ENCODE results near the gene MAP6.

Gene MAP6

DNA sequence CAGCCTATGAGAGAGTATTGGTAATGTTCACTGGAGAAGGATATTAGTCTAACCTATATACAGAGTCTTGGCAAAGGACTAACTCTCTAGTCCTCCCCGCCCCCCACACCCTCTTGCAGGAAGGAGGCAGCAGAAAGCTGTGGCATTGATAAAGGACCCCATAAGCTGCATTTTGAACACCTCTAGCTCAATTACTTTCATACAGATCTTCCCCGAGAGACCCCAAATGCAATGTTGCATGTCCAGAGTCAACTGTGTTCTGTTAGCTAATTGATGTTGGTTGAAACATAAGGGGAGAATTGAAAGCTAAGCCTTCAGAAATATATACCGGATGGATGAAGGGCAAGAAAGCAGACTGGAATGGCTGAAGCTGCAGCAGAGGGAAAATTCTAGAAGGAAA, 2.8 kb downstream of the MAP6 start:
- DNase-seq = no peak

DNA sequence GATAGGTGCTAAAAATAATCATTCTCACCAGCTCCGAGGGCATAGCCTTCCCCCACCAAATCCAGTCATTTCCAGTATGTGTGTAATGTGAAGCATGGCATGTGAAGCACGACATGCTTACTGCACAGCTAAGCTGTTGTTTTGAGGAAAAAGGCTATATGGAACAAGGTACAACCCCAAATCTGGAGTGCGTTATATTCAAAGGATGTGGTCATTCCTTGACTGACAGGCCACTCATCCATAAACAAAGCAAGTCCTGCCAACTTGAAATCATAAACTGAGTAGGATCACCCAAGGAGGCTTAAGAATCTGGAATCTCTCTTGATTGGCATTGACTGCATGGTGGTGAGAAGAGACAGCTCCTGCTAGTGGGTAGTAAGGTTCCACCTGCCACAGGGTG, 3.7 kb downstream of the MAP6 start:
- DNase-seq = no peak

DNA sequence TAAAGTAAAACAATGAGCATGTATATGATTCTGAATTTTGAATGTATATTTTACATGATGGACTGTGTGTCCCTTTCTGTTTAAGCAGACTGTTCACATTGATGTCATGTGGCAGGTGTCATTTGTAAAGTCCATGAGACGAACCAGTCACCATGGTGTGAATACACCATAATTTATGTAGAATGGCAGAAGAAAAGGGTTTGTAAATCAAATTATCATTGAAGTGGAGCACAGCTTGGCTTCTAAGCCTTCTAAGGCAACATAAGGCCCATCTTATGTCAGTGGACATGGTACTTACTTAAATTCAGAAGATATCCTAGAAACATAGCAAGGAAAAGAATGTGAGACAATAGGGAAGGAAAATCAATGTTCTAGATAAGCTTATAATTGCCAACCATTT, 4.4 kb downstream of the MAP6 start:
- DNase-seq = no peak

DNA sequence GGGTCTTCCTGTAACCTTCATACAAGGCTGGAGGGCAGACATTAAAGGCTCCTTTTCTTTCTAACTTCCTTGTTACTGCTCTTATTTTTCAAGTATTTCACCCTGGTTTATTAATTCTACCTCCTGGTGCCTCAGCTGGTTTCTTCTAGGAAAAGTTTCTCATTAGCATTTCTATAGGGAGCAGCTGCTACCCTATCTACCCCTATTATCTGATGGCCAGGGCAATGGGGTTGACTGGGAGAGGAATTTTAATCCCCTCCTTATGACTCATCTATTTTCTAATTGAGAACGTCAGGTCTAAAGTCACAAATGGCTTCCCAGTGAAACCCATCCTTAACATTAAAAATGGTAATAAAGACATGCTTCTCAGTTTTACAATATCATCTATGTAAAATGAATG, 5.0 kb downstream of the MAP6 start:
- DNase-seq = no peak

DNA sequence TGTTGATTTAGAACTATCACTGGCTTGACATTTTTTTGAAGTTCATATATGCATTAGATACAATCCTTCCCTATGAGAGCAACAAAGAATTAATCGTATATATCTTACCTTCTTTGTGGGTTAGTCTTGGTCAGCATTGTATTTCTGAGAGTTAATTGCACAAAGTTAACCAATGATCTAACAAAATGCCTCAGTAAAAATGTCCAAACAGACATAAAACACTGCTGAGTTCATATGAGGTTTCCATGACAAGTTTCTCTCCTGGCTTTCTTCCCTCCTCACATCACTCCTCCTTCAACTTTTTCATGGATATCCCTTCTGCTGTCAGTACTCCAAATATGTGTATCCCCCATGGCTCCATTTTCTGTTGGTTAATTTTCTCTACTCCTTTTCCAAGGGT, 9.0 kb downstream of the MAP6 start:
- DNase-seq = no peak

DNA sequence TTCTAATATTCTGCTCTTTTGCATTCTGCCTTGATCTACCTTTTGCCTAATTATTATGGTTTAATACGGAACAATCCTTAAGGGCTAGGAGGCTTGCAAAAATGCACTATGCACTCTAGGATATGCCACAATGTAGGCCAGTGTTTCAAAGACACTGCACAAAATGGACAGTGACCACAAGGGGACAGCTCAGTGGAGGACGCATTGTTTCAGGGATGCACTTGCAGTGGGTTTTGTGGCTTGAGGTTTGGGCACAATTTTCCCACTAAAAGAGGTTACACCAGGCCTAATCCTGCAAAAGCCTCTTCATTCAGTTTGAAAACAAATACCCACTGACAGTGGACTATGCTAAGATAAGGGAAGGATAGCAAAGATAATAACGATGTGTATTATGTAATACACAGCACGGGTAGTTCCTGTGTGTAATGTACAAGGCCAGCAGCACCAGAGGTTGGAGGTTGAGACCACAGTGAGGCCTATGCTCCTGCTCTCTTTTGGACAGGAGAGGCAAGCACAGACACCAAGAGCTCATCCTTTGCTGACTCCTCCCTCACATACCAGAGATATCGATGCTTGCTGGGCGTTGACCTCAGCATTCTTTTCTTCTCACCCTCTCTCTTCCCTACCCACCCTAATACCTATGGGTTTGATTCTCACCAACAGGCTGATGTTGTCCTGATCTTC, 12.7 kb downstream of the MAP6 start:
- no peak for DNase-seq

DNA sequence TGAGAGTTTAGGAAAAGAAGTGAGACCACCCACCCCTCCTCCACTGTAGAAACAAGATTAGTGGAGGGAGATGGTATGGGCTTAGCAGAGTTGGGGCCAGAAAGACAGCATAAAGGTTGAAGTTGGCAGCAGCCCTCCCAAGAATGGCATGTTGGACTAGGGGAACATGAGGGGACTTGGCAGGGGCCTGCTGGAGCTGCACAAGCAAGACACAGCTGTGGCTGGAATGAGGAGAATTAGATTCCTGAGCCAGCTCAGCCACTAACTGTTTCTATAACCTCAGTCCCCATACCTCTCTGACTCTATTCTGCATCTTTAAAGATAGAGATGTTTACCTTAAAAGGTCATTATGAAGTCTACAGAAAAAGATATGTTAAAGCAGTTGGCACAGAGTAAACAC, 13.2 kb downstream of the MAP6 start:
- no peak for DNase-seq

DNA sequence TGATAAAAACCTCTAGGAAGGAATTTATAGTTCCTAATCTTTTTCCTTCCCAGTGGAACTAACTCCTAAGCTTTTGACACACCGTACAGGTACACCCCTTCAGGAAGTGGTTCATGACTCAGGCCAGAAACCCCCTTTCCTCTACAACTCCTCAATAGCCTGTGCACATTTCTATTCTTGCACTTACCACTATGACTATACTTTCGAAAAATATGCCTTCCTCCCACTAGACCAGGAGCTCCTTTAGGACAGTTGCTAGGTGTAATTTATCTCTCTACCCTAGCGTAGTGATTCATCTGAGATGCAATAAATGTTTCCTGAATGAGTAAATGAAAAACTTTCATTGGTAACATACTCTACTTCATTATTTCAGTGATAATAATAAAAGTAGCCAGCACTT, 14.5 kb downstream of the MAP6 start:
- no peak for DNase-seq

DNA sequence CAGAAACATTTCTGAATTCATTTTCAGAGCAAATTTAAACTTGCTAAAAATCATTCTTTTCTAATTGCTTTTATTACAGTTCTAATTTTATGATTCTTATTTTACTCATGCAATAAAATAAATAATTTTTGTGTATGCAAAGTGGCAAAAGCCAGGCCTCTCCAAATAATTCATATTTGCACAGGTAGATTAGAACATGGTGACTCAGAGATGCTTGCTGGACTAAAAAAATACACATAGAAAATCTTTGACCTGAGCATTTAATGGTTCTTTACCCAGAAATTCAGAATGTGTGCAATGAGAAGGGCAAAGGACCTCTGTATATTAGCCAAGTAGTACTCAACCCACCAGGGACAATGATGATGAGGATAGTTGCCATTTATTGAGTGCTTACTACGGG, 15.3 kb downstream of the MAP6 start:
- DNase-seq = no peak

DNA sequence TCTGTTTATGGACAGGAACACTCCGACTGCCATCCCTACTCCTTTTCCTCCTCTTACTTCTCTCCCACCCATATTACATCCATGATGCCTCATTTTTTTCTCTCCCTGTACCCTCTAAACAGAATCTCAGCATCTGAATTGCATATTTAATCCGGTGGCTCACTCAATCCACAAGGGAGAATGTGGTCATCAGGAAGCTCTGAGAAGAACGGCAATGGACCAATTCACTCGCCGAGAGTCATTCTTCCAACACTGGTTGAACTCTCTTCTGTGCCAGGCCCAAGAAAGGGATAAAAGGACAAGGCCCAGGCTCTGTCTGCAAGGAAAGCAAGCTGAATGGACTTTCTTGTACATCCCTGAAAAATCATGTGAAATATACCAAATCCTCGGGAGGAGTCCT, 15.9 kb downstream of the MAP6 start:
- no peak for DNase-seq

DNA sequence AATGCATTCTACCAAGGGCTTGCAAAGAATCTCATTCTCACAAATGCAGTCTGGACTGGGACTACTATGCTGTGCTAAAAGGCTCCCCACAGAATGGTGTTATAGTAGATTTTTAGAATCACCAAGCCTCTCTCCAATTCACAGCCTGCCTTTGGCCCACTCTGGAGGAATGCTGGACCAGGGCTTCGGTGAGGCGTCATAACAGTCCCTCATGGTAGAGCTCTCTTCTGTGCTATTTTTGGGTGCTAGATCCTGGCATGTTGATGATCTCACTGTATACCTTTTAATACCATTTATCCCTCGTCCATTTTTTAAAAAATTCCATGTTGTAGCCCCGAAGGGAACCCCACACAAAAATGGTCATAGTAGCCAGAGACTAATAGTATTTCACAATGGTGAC, 17.6 kb downstream of the MAP6 start:
- no peak for DNase-seq

DNA sequence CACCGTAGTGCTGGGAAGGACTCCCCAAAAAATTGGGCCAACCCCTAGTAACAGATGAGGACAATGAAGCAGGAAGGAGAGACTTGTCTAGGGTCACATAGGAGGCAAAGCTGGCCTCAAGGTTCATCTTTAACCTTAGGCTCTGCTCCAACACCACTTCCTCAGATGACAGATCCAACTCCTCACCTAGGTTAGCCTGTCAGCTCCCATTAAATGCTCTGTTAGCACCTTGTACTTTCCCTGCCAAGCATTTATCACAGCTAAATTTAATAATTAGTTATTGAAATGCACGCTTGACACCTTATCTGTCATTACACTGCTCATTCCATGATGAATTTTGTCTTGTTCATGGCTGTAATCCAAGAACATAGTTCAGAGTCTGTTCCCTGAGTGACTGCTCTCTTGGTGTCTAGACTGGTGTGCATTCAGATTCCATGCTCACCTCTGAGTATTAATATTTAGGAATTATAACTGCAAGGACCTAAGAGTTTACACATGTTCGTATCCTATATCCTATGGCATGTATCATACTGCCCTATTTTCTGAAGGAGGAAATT, 18.6 kb downstream of the MAP6 start:
- DNase-seq = no peak

DNA sequence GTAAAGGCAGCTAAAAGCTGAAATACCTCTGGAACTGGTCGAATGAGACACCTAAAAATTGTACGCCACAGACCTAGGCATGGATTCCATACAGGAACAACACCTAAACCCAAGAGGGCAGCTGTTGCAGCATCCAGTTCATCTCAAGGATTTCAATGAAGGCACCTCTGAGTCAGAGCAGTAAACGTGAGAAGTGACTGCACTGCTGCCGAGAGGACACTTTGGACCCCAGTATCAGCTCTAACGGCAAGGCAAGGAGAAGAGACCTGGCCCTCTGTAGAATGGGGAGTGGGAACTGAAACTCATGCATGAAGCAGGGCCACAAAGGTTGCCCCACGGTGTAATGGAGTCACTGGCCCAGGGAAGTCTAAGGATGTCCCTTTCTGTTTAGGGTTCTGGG, 23.9 kb downstream of the MAP6 start:
- no peak for DNase-seq

DNA sequence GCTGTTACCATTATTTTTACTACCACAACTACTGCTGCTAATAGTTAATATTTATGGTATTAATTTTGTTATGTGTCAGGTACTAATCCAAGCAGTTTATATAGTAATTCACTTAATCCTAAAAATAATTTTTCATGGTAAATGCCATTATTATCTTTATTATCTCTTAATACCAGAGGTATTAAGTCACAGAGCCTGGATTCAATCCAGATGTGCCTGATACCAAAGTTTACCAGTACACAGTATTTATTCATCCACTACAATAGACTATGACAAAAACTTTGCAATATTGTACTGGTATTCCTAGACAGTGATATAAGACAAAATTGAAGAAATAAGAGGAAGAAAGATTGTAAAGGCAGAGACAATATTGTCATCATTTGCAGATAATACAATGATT, 24.5 kb downstream of the MAP6 start:
- DNase-seq = no peak

DNA sequence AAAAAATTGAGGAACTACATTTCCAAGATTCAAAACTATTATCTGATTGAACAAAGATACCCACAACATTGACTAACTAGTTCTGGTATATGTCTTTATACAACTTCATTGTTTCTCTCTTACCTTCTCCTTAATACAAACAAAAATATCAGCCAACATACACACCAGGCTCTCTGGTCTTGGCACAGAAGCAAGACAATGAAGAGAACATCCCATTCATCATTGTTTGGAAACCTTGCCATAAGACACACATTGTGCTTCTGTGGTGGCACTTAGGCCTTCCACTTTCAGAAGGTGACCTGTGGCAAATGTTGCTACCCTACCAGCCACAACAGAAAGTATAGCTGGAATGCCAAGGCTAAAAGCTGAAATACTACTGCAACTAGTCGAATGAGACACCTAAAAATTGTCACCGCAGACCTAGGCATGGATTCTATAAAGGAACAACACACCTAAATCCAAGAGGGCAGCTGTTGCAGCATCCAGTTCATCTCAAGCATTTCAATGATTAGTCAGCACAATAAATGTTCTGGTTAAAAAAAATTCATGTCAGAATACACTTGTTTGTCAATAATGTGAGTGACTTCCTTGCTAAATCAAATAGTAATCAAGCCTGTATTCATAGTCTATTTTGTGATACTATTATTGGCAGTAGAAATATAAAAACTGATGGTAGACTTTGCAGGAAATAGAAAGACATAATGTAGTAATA, 26.3 kb downstream of the MAP6 start:
- no peak for DNase-seq

DNA sequence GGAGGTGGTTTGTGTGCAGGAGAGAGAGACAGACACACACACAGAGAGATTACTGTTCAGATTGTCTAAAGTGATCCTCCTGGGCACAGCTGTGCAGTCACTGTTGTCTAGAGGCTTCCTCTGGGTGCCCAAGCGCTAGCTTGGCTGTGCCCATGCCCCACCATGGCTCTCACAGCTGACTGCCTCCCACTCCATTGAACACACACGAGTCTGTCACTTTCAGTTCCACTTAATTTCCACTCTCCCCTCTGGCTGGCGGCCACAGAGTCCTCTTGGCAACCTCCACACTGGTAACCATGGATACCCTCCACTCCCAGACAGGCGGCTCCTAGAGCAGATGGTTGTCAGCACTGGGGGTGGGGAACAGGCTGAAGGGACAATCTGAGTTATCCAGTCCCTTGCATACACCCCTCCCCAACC, 29.1 kb downstream of the MAP6 start:
- DNase-seq = peak; percentile 98

DNA sequence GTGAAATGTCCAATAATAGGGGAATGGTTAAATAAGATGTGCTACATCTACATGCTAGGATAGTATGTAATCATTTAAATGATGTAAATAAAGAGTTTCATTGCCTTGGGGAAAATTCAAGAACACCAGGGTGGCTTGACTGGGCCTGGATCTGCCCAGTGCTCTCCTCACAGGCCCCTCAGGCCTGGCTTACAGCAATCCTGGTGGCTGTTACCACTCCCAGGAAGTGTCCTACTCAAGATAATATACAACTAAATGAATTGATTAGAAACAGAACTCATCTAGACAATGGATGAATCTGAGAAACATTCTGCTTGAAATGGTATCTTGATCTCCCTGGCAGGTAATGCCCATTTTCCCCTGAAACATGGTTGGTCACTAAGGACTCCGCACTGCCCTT, 30.8 kb downstream of the MAP6 start:
- no peak for DNase-seq

DNA sequence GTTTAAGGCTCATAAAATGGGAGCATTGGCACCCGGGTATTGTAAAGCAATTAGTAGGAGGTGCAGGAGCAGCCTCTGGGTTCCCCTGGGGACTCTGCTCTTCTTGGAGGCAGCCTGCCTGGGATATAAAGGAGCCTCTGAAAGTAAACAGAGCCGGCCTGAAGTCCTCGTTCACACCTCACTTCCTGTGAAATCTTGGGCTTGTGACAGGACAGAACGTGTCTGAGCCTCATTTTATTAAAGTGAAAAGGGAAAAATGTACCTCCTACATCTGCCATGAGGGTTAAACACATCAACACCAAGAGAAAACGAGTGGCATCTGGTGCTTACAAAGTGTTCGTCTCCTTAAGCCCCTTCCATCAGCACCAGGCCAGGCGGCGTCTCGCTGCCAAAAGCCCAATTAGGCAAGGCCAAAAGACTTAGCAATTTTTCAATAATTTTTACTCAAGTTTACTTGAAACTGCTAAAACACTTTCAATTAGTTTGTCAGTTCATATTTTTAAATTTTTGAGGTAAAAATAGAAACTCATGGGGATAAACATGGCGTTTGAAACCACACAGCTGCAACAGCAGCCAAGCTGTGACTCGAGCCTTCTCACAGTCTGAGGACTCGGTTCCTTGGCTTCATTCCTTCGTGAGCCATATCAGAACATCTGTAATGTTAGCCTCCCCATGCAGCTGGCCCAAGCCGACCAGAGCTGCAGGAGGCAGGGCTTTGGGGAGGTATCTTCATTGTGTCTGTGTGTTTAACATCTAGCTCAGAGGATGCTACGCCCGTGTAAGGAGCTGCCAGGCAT, 33.6 kb downstream of the MAP6 start:
- DNase-seq = peak; percentile 55

DNA sequence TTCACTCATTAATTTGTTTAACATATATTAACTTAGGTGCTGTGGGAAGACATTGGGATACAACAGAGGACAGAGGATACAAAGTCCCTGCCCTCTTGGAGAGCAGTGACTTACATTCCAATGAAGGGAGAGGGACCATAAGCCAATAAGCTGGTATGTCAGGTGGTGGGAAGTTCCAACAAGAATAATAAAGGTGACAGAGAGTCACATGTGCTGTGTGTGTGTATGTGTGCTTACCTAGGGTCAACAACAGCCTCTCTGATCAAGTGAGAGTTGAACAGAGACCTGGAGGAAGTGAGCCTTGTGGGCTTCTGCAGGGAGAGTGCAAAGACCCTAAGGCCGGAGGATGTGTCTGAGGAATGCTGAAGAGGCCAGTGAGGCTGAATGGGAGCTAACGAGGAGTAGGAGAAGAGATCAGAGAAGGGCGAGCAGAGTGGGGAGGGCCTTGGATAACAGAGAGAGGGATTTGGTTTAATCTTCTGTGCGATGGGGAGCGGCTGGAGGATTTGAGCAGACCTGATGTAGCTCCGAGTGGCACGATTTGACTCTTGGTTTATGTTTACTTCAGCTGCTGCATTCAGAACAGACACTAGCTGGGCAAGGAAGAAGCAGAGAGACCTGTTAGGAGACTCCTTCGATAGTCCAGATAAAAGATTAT, 35.3 kb downstream of the MAP6 start:
- DNase-seq = no peak

DNA sequence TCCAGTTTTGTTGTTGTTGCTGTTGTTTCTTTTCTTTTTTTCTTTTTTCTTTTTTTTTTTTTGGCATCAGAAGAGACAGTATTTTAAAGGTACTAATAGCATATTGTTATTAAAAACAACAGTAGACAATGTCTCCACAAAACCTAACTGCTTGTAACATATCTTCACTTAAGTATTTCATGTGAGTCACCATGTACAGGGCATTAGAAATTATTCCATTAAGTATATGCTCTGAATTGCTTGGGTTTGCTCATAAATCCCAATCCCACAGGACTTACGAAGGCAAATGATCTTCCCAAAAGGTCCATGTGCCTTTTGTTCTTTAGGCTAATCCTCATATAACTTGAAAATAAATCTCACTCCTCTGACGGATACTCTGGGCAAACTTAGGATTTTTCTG, 35.9 kb downstream of the MAP6 start:
- DNase-seq = no peak

DNA sequence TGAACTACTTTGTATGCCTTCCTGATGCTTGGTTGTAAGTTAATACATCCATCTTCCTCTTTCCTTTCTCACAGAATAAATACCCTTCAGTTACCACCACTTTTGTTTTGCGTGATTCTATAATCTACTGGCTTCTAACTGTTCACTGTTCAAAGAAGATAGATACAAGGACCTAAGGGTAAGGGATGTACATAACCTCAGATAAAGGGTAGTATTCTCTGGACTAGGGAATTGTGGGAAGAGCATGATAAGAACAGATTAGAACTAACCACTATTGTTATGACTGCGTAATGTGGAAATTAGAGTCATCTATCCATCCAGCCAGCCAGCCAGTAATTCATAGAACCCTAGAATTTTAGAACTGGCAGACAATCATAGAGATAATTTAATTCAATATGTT, 36.4 kb downstream of the MAP6 start:
- DNase-seq = no peak

DNA sequence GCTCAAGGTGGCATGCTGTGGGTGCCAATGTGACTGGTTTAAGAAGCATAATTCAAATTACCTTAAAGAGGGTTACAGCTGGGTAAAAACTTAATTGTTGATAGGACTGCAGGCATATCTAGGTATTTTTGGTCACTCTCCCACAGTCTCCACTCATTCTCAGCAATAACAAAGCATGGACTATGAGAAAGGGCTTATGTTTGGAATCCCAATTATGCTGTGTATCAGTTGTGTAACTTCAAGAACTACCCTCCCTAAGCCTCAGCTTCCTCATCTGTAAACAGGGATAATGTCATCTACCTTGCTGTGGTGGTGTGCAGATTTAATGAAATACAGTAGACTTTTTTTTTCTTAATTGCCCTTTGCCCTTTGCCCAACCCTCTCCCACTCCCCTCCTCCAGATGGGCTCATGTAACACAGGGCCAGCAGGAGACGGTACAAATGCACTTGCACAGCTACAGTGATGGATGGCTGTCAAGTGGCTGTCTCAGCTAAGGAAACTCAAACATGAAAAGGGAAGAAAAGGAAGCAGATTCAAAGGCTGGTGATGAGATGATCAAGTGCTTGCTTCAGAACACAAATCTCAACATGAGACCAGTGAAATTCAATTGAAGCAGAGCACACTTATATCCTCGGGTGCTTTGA, 37.6 kb downstream of the MAP6 start:
- DNase-seq = no peak

Data from NCI-H1092 (cell line).